HepG2 (cell line): ENCODE results near the gene UCK2.
"Not testable (repeated sequence)": the region's sequence is repeated elsewhere in the genome, so short reads cannot be mapped to it uniquely, and the experiment has no call there.

ENCODE experiments used
- ATF2 ChIP-seq: sonication (generic); formaldehyde crosslinking; IDR thresholded peaks from 2 replicates; pipeline ENCODE4 v1.4.0; 2020; ENCODE audit warnings: missing genetic modification reagents
- CHD2 ChIP-seq: IDR thresholded peaks from 2 replicates; pipeline ENCODE4 v1.6.1; 2011; ENCODE audit warnings: low read depth, low read length, improper control_type of control experiment
- CHD4 ChIP-seq: fragments of 200-600 bp; sonication (generic); IDR thresholded peaks from 2 replicates; pipeline ENCODE4 v1.7.0; 2017; ENCODE audit warnings: mild to moderate bottlenecking, low read length, borderline replicate concordance
- EZH2 ChIP-seq: conservative IDR thresholded peaks from 2 replicates; pipeline ENCODE4 v1.6.1; 2012; ENCODE audit warnings: mild to moderate bottlenecking, low read depth, low read length, moderate library complexity
- NR2F1 ChIP-seq, 2 experiments: fragments of 450-650 bp in 1 of 2; formaldehyde crosslinking in 1 of 2; IDR thresholded peaks; 2 replicates each; pipeline versions ENCODE4 v1.5.0 to v1.6.1; 2016 to 2020; ENCODE audit warnings: mild to moderate bottlenecking in 1 of 2, missing compliant biosample characterization in 1 of 2, missing genetic modification reagents in 1 of 2, moderate library complexity in 1 of 2
- RFX5 ChIP-seq: IDR thresholded peaks from 2 replicates; pipeline ENCODE4 v1.6.1; 2011; ENCODE audit warnings: low read depth, low read length, improper control_type of control experiment
- RFXANK ChIP-seq: IDR thresholded peaks from 2 replicates; pipeline ENCODE4 v1.6.1; 2016
- SNAI1 ChIP-seq: sonication (generic); formaldehyde crosslinking; IDR thresholded peaks from 2 replicates; pipeline ENCODE4 v1.5.0; 2020; ENCODE audit warnings: mild to moderate bottlenecking, missing genetic modification reagents, borderline replicate concordance
- ZNF230 ChIP-seq: sonication (generic); formaldehyde crosslinking; IDR thresholded peaks from 2 replicates; pipeline ENCODE4 v1.4.0; 2020; ENCODE audit warnings: mild to moderate bottlenecking, missing genetic modification reagents
- TF ChIP-seq, protein P1 (sequence below): sonication (generic); formaldehyde crosslinking; IDR thresholded peaks from 2 replicates; pipeline ENCODE4 v1.4.0; 2020; ENCODE audit warnings: missing genetic modification reagents

GRCh38 chr1:165783519-165783918 lies 43.9 kb upstream of the UCK2 start:
- not testable (repeated sequence) for TF ChIP-seq ZNF230 (CRISPR knock-in tag); RFX5; ATF2 (CRISPR knock-in tag); RFXANK; EZH2; CHD4; CHD2; SNAI1 (CRISPR knock-in tag); NR2F1 (CRISPR knock-in tag; IDR thresholded peaks at IDR 0.05)
- TF ChIP-seq, protein P1, sequence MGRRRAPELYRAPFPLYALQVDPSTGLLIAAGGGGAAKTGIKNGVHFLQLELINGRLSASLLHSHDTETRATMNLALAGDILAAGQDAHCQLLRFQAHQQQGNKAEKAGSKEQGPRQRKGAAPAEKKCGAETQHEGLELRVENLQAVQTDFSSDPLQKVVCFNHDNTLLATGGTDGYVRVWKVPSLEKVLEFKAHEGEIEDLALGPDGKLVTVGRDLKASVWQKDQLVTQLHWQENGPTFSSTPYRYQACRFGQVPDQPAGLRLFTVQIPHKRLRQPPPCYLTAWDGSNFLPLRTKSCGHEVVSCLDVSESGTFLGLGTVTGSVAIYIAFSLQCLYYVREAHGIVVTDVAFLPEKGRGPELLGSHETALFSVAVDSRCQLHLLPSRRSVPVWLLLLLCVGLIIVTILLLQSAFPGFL (CRISPR knock-in tag), result not testable (repeated sequence)
